H1 (cell line): ENCODE measurements around the gene HHIP. TPM values are rescaled to one million over a fixed set of nuclear protein-coding genes. Genes with fewer than 3 reads are reported as not detected.

Source experiments
- CTCF ChIA-PET: fragments of 300-600 bp; sonication (Branson Sonifier 250); formaldehyde crosslinking; loops from one replicate; lab custom pipeline; 2021; ENCODE audit not compliant: partially characterized antibody; lab: Charles Lee
- POLR2A ChIA-PET: fragments of 300-600 bp; sonication (Branson Sonifier 250); formaldehyde crosslinking; loops from one replicate; lab custom pipeline; 2021; ENCODE audit warnings: inconsistent platforms; ENCODE audit not compliant: partially characterized antibody; lab: Charles Lee
- DNase-seq, 2 experiments: peaks; one replicate each; pipeline versions ENCODE4 v3.0.0 to v3.0.0-alpha.2; 2010 to 2022; ENCODE audit warnings: low spot score in 2 of 2, low read depth in 1 of 2, mixed read lengths in 1 of 2
- FAIRE-seq: peaks from 2 replicates; lab custom pipeline; 2011; peaks lifted over from hg19 to GRCh38; lab: Jason Lieb, UNC
- H2AFZ ChIP-seq: 2 replicates; pipeline ENCODE4 v1.8.1; 2012; ENCODE audit warnings: low read length, inconsistent platforms
- H2AK5ac ChIP-seq: 2 replicates; pipeline ENCODE4 v1.6.1; 2013; ENCODE audit warnings: low read depth, low read length
- H2BK120ac ChIP-seq: replicated peaks from 2 replicates; pipeline ENCODE3; 2013; ENCODE audit warnings: low read depth, low read length, inconsistent platforms
- H2BK12ac ChIP-seq: 2 replicates; pipeline ENCODE4 v1.6.1; 2013; ENCODE audit warnings: low read depth, low read length
- H2BK15ac ChIP-seq: 2 replicates; pipeline ENCODE4 v1.6.1; 2013; ENCODE audit warnings: low read length
- H2BK20ac ChIP-seq: 2 replicates; pipeline ENCODE4 v1.6.1; 2013; ENCODE audit warnings: low read length
- H2BK5ac ChIP-seq: 2 replicates; pipeline ENCODE4 v1.6.1; 2013; ENCODE audit warnings: low read depth, low read length
- H3K14ac ChIP-seq: 2 replicates; pipeline ENCODE4 v1.6.1; 2013; ENCODE audit warnings: inconsistent platforms; ENCODE audit not compliant: insufficient read length
- H3K18ac ChIP-seq: 2 replicates; pipeline ENCODE4 v1.6.1; 2013; ENCODE audit warnings: low read length; ENCODE audit errors: extremely low read depth
- H3K23ac ChIP-seq: 2 replicates; pipeline ENCODE4 v1.6.1; 2013; ENCODE audit warnings: inconsistent platforms; ENCODE audit not compliant: insufficient read length
- H3K23me2 ChIP-seq: 2 replicates; pipeline ENCODE4 v1.6.1; 2013; ENCODE audit warnings: low read depth, low read length
- H3K27ac ChIP-seq: 2 replicates; pipeline ENCODE4 v1.6.1; 2011; ENCODE audit warnings: low read depth, low read length, inconsistent platforms
- H3K27me3 ChIP-seq, 4 experiments: replicated peaks in 1 of 4; 1 replicate in 1 of 4; 2 replicates in 3 of 4; pipeline versions ENCODE4 v1.6.1 to v1.8.1; 2011 to 2013; ENCODE audit warnings: low read length in 3 of 4, mild to moderate bottlenecking in 3 of 4, inconsistent platforms in 2 of 4, mixed read lengths in 2 of 4, moderate library complexity in 1 of 4; ENCODE audit not compliant: control insufficient read depth in 3 of 4, insufficient read depth in 3 of 4; ENCODE audit errors: extremely low read depth in 1 of 4
- H3K36me3 ChIP-seq, 4 experiments: 2 replicates each; pipeline versions ENCODE4 v1.6.1 to v1.8.1; 2011 to 2013; ENCODE audit warnings: mild to moderate bottlenecking in 4 of 4, low read length in 3 of 4, moderate library complexity in 2 of 4, control low read depth in 1 of 4, inconsistent platforms in 1 of 4; ENCODE audit not compliant: insufficient read depth in 4 of 4, control insufficient read depth in 2 of 4
- H3K4ac ChIP-seq: replicated peaks from 2 replicates; pipeline ENCODE3; 2013; ENCODE audit warnings: low read length, low read depth, mixed read lengths, inconsistent platforms; ENCODE audit not compliant: insufficient read length
- H3K4me1 ChIP-seq, 4 experiments: replicated peaks in 1 of 4; 1 replicate in 1 of 4; 2 replicates in 3 of 4; pipeline versions ENCODE4 v1.6.1 to v1.8.1; 2011 to 2013; ENCODE audit warnings: low read length in 3 of 4, inconsistent platforms in 2 of 4, mixed read lengths in 1 of 4; ENCODE audit not compliant: insufficient read depth in 4 of 4, control insufficient read depth in 3 of 4
- H3K4me2 ChIP-seq, 2 experiments: 2 replicates each; pipeline versions ENCODE4 v1.6.1 to v1.8.1; 2011 to 2013; ENCODE audit warnings: low read depth in 2 of 2, low read length in 2 of 2, control low read depth in 1 of 2, inconsistent platforms in 1 of 2, mild to moderate bottlenecking in 1 of 2; ENCODE audit not compliant: insufficient read depth in 1 of 2
- H3K4me3 ChIP-seq, 4 experiments: fragments of 200-600, 300-600 bp in 1 of 4; sonication (generic), shearing (Covaris generic), sonication (Bioruptor Twin) in 1 of 4; 2 replicates each; pipeline versions ENCODE4 v1.5.1 to v1.8.1; 2011 to 2016; ENCODE audit warnings: low read length in 4 of 4, low read depth in 3 of 4, control low read depth in 2 of 4, inconsistent platforms in 2 of 4, mild to moderate bottlenecking in 2 of 4, mixed read lengths in 1 of 4, moderate library complexity in 1 of 4; ENCODE audit not compliant: insufficient read depth in 2 of 4; ENCODE audit errors: extremely low read depth in 1 of 4
- H3K56ac ChIP-seq: replicated peaks from 2 replicates; pipeline ENCODE3; 2013; ENCODE audit warnings: low read depth, mild to moderate bottlenecking, mixed read lengths, low read length, inconsistent platforms; ENCODE audit not compliant: insufficient read length
- H3K79me1 ChIP-seq: 2 replicates; pipeline ENCODE4 v1.6.1; 2013; ENCODE audit warnings: low read depth, low read length, control low read depth
- H3K79me2 ChIP-seq, 2 experiments: 2 replicates each; pipeline versions ENCODE4 v1.6.1 to v1.8.1; 2012 to 2013; ENCODE audit warnings: low read length in 2 of 2, mild to moderate bottlenecking in 2 of 2, inconsistent platforms in 1 of 2; ENCODE audit not compliant: insufficient read depth in 2 of 2, control insufficient read depth in 1 of 2
- H3K9ac ChIP-seq, 4 experiments: replicated peaks in 1 of 4; 1 replicate in 1 of 4; 2 replicates in 3 of 4; pipeline versions ENCODE4 v1.6.1 to v1.8.1; 2011 to 2013; ENCODE audit warnings: low read depth in 3 of 4, low read length in 3 of 4, control low read depth in 2 of 4, mild to moderate bottlenecking in 2 of 4, moderate library complexity in 2 of 4, inconsistent platforms in 1 of 4; ENCODE audit errors: extremely low read depth in 1 of 4
- H3K9me3 ChIP-seq, 2 experiments: 2 replicates each; pipeline versions ENCODE4 v1.6.1 to v1.8.1; 2012 to 2013; ENCODE audit warnings: mild to moderate bottlenecking in 2 of 2, moderate library complexity in 2 of 2, control low read depth in 1 of 2, inconsistent platforms in 1 of 2, low read depth in 1 of 2, low read length in 1 of 2, mixed read lengths in 1 of 2; ENCODE audit not compliant: insufficient read depth in 2 of 2
- H4K20me1 ChIP-seq, 2 experiments: replicated peaks in 1 of 2; 2 replicates each; pipeline versions ENCODE3 to v1.8.1; 2011 to 2013; ENCODE audit warnings: inconsistent platforms in 2 of 2, low read length in 2 of 2, mild to moderate bottlenecking in 1 of 2; ENCODE audit not compliant: insufficient read depth in 2 of 2, control insufficient read depth in 1 of 2
- H4K5ac ChIP-seq: 2 replicates; pipeline ENCODE4 v1.6.1; 2013; ENCODE audit warnings: low read length, low read depth, mixed read lengths, inconsistent platforms; ENCODE audit not compliant: insufficient read length
- H4K8ac ChIP-seq: 2 replicates; pipeline ENCODE4 v1.8.0; 2013; ENCODE audit warnings: mild to moderate bottlenecking, moderate library complexity, low read length, inconsistent platforms; ENCODE audit not compliant: insufficient read depth; ENCODE audit errors: extremely low read depth
- H4K91ac ChIP-seq: replicated peaks from 2 replicates; pipeline ENCODE3; 2013; ENCODE audit warnings: low read length, mixed read lengths, inconsistent platforms; ENCODE audit not compliant: insufficient read length
- ASH2L ChIP-seq: fragments of 200-600, 300-600 bp; sonication (generic); IDR thresholded peaks from one replicate; pipeline ENCODE4 v1.7.1; 2017; ENCODE audit warnings: low read length
- EGR1 ChIP-seq: IDR thresholded peaks from 2 replicates; pipeline ENCODE4 v1.6.1; 2011; ENCODE audit warnings: low read depth, low read length, borderline replicate concordance
- EP300 ChIP-seq, 2 experiments: IDR thresholded peaks; 1 replicate in 1 of 2; 2 replicates in 1 of 2; pipeline ENCODE4 v1.6.1; 2011 to 2012; ENCODE audit warnings: low read depth in 2 of 2, low read length in 2 of 2, mild to moderate bottlenecking in 2 of 2, borderline replicate concordance in 1 of 2, inconsistent platforms in 1 of 2, moderate library complexity in 1 of 2
- FOSL1 ChIP-seq: IDR thresholded peaks from 2 replicates; pipeline ENCODE4 v1.6.1; 2011; ENCODE audit warnings: mild to moderate bottlenecking, low read depth, low read length, moderate library complexity; ENCODE audit not compliant: insufficient read depth
- GABPA ChIP-seq: IDR thresholded peaks from 2 replicates; pipeline ENCODE4 v1.6.1; 2011; ENCODE audit warnings: mild to moderate bottlenecking, low read length, moderate library complexity, borderline replicate concordance; ENCODE audit not compliant: insufficient read depth
- POU5F1 ChIP-seq: IDR thresholded peaks from 2 replicates; pipeline ENCODE4 v1.6.1; 2011; ENCODE audit warnings: low read depth, mild to moderate bottlenecking, low read length, moderate library complexity
- RAD21 ChIP-seq, 2 experiments: IDR thresholded peaks in 1 of 2; conservative IDR thresholded peaks in 1 of 2; 2 replicates each; pipeline ENCODE4 v1.6.1; 2011; ENCODE audit warnings: low read depth in 2 of 2, low read length in 2 of 2, improper control_type of control experiment in 1 of 2, inconsistent platforms in 1 of 2, mild to moderate bottlenecking in 1 of 2, moderate library complexity in 1 of 2
- RBBP5 ChIP-seq: IDR thresholded peaks from 2 replicates; pipeline ENCODE4 v1.7.1; 2012; ENCODE audit warnings: low read depth, mild to moderate bottlenecking, inconsistent platforms, low read length, moderate library complexity, borderline replicate concordance
- RFX5 ChIP-seq: IDR thresholded peaks from 2 replicates; pipeline ENCODE4 v1.6.1; 2011; ENCODE audit warnings: low read depth, low read length, improper control_type of control experiment, borderline replicate concordance
- SIN3A ChIP-seq, 2 experiments: IDR thresholded peaks in 1 of 2; conservative IDR thresholded peaks in 1 of 2; 2 replicates each; pipeline ENCODE4 v1.6.1; 2011 to 2012; ENCODE audit warnings: low read length in 2 of 2, improper control_type of control experiment in 1 of 2, low read depth in 1 of 2, mild to moderate bottlenecking in 1 of 2
- SP4 ChIP-seq: IDR thresholded peaks from 2 replicates; pipeline ENCODE4 v1.6.1; 2012; ENCODE audit warnings: low read length, inconsistent platforms
- TCF12 ChIP-seq: IDR thresholded peaks from 2 replicates; pipeline ENCODE4 v1.6.1; 2011; ENCODE audit warnings: low read depth, mild to moderate bottlenecking, low read length
- USF2 ChIP-seq: IDR thresholded peaks from 2 replicates; pipeline ENCODE4 v1.6.1; 2011; ENCODE audit warnings: low read length, improper control_type of control experiment
- WGBS, 2 experiments: shearing (Covaris generic) in 1 of 2; methylation state at CpG; one replicate each; pipeline versions ENCODE4 v1.1.6 to v1.1.7; 2013 to 2015; ENCODE audit warnings: low lambda C conversion rate in 2 of 2, mixed read lengths in 2 of 2, inconsistent platforms in 1 of 2, low coverage in 1 of 2, missing lambda C conversion rate in 1 of 2; ENCODE audit not compliant: insufficient replicate concordance in 2 of 2, insufficient coverage in 1 of 2, insufficient read length in 1 of 2; ENCODE audit errors: extremely low coverage in 1 of 2, missing lambda C conversion rate in 1 of 2; 5-methylcytosine and 5-hydroxymethylcytosine counted together
- polyA plus RNA-seq, 7 experiments: library from polyadenylated mRNA; depleted of rRNA in 3 of 7; stranded (reverse) in 5 of 7; unstranded in 2 of 7; fragments of >200 nt in 5 of 7; fragments of 200-250 nt in 2 of 7; gene quantifications; 1 replicate in 5 of 7; 2 replicates in 1 of 7; 4 replicates in 1 of 7; pipeline versions ENCODE4 v1.2.1 to v1.2.3, GENCODE V29; 2011 to 2013; ENCODE audit warnings: missing spikeins in 2 of 7, mixed read lengths in 2 of 7
- total RNA-seq: library from RNA; stranded (reverse); fragmentation: NEBNext Ultra II Directional; extraction: Animal tissue kit (Norgen Biotek cat#: 25700); gene quantifications from 2 replicates; pipeline ENCODE4 v1.2.1, GENCODE V29; 2021

The HHIP gene
- total and polyA plus RNA-seq, 2 of the 8 experiments (the other 6 are each of a cell fraction or from before 2014, with no cell fraction given) = 0.05 to 1.3 TPM

GRCh38 chr4:144599621-144600020 lies 46.3 kb upstream of the HHIP start:
- CTCF ChIA-PET = interaction anchor here (1.0 to 2.2 kb wide), 3 partner anchors 11 to 26 kb away, joined by 3 to 11 read pairs (median 4); no protein-coding TSS in a partner anchor
- Histone ChIP-seq H3K27me3 (no peaks in the 10 kb centered on the region), H4K20me1 (no peaks in the 10 kb centered on the region), H3K4ac (no peak overlapping the region), H4K5ac (no peak overlapping the region), H2BK20ac (no peak overlapping the region), H2BK5ac (no peak overlapping the region), H4K8ac (no peak overlapping the region), H3K4me3 (no peak overlapping the region), H3K36me3 (no peaks in the 10 kb centered on the region), H3K79me2 (no peaks in the 10 kb centered on the region), H3K9me3 (no peaks in the 10 kb centered on the region), H2AK5ac (no peak overlapping the region), H2AFZ (no peak overlapping the region), H3K14ac (no peak overlapping the region), H3K56ac (no peak overlapping the region), H3K4me1 (no peaks in the 10 kb centered on the region), H3K18ac (no peak overlapping the region), H2BK12ac (no peak overlapping the region), H2BK15ac (no peak overlapping the region), H3K79me1 (no peaks in the 10 kb centered on the region), H3K23me2 (no peaks in the 10 kb centered on the region), H3K23ac (no peak overlapping the region), H4K91ac (no peak overlapping the region), H3K4me2 (no peak overlapping the region), H3K27ac (no peak overlapping the region), H2BK120ac (no peak overlapping the region), H3K9ac (no peak overlapping the region)
- DNase-seq (no peak), FAIRE-seq (no peak)
- 83% methylated on average over 1 of the region's 1 CpG; no CpG with 5 or more reads in 1 of the 2 experiments for WGBS, 2 experiments
- POLR2A ChIA-PET = no interaction called here
- TF ChIP-seq ASH2L (no peak), POU5F1 (no peak), RBBP5 (no peak), FOSL1 (no peak), RAD21 (IDR thresholded peaks at IDR 0.05 in 1 of 2, conservative IDR thresholded peaks at IDR 0.05 in 1 of 2; ENCODE audit: low read depth in 2 of 2, low read length in 2 of 2) (no peak), SIN3A (conservative IDR thresholded peaks at IDR 0.05 in 1 of 2, IDR thresholded peaks at IDR 0.05 in 1 of 2; ENCODE audit: low read depth in 1 of 2, low read length in 2 of 2) (no peak), RFX5 (no peak), GABPA (no peak), USF2 (no peak), TCF12 (no peak), EGR1 (no peak), SP4 (no peak), EP300 (IDR thresholded peaks at IDR 0.05; ENCODE audit: borderline replicate concordance in 1 of 2, low read depth in 2 of 2, low read length in 2 of 2) (no peak)
